Epithelial cell of prostate (primary cell): Measurements from ENCODE around the gene CALML6.

Experiments used
- DNase-seq: peaks from one replicate; pipeline ENCODE4 v3.0.0-alpha.2; 2011; ENCODE audit warnings: low read depth, low spot score
- H3K27ac ChIP-seq: fragments of 450-650 bp; 2 replicates; pipeline ENCODE4 v1.5.1; 2017; ENCODE audit warnings: mild to moderate bottlenecking

CALML6 gene

DNA sequence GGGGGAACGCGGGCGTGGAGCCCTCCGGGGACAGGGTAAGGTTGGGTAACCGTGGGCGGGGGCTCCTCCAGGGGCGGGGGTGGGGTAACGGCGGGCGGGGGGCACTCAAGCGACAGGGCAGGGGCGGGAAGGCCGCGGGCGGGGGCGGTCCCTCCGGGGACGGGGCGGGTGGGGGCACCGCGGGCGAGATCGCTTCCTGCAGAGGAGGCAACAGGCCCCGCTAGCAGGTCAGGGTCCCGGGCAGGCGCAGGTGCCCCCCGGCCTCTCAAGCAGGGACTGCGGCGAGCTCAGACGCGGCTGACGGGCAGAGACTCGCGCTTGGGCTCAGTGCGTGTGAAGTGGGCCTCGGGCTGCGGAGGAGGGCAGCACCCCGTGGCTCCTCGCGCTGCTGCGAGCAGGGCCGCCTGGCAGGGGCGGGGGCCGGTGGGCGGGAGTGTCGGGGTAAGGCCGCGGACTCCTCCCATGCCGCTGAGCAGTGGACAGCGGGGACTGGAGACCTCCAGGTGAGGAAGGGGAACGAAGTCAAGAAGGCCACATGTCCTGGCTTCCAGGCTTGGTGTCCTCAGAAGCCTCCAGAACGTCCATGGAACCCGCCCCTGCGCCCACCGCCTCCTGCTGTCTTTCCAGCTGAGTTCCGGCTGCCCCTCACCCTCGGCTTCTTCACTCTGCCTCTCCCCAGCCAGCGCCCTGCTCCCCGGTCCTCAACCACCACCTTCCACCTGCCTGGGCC lies 23.5 kb upstream of the CALML6 start:
- DNase-seq: no peak
- H3K27ac ChIP-seq: peak overlapping the region; percentile 85

DNA sequence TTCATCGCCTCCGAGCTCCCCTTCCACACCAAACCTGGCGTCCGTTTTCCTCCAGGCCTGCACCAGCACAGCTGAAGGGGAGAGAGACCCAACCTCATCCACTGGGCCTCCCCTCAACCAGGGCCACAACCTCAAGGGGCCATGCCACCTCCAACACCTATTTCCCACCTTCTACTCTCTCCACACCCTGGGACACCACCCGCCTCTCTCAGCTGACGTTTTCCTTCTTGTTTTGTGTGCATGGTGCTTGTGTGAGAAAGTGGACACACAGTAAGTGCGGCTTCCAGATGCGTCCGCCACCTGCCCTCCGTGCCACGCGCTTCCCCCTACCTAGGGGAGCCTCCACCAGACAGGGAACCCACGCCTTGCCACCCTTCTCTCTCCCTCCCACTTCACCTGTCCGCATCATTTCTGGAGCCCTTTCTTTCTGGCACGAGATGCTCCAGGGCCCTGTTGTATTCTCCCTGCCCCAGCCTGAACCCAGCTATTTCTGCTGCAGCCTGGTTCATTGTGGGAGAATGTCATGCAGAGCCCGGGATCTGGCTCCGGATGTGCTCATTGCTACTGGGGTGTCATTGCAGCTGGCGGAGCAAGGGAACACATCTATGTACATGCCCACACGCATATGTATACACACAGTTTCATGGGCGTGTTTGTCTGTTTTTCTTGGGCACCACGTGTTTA lies 22.8 kb upstream of the CALML6 start:
- H3K27ac ChIP-seq: peak overlapping the region; percentile 85
- DNase-seq: peak; percentile 24

DNA sequence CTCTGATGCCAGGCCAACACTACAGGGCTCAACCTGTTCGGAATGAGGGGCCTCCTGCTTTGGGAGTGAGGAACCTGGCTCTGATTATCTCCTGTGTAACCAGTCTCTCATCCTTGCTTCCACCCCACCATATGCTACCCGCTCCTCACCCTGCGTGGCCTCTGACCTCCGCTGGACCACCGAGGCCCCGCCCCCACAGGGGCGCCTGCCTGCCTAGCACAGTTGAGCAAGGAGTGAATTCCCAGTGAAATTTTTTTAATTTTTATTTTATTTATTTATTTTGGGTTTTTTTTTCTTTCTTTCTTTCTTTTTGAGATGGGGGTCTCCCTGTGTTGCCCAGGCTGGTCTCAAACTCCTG lies 22.3 kb upstream of the CALML6 start:
- peak overlapping the region; percentile 85 for H3K27ac ChIP-seq
- no peak for DNase-seq

DNA sequence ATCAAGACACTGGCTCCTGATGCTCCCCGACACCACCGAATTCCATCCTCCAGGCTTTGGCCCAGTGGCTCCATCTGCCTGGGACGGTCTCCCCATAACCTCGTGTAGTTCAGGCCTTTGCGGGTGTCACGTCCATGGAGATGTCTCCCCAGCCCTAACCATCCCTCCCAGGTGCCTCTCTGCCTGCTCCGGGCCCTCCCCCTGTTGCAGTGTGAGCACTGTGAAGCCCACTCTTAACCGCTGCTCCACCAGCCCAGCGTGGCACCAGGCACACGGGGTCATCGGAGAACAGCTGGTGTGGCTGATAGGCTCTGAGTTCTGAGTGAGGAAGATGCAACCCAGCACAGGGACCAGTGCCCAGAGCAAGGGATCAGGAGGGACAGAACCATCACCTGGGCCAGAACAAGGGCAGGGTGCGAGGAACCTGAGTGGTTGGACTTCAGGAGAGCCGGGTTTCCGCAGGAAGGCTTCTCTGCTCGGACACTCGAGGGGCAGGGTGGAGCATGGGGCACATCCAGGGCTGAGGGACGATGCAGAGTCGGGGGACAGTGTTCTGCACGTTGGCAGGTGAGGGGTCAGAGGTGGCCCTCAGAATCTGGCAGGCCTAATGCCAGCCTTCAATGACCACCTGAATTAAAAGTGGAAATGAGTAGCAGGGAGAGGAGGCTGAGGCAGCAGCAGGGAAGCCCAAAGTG lies 21.6 kb upstream of the CALML6 start:
- DNase-seq: no peak
- no peak overlapping the region for H3K27ac ChIP-seq

DNA sequence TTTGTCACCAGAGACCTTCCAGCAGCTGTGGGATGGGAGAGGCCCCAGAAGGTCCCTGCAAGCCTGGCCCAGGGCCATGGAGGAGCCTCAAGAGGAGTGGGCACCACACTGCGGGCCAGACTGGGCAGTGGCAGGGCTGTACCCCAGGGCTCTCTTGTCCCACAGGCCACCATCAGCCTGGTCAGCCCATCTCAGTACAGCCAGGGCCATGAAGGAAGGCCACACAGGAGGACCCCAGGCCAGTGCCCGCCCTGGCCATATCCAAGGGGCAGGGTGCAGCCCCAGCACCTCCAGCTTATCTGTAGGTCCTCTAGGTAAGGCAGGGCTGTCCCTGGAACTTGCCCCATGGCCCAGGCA lies 21.1 kb upstream of the CALML6 start:
- H3K27ac ChIP-seq: no peak overlapping the region
- no peak for DNase-seq

DNA sequence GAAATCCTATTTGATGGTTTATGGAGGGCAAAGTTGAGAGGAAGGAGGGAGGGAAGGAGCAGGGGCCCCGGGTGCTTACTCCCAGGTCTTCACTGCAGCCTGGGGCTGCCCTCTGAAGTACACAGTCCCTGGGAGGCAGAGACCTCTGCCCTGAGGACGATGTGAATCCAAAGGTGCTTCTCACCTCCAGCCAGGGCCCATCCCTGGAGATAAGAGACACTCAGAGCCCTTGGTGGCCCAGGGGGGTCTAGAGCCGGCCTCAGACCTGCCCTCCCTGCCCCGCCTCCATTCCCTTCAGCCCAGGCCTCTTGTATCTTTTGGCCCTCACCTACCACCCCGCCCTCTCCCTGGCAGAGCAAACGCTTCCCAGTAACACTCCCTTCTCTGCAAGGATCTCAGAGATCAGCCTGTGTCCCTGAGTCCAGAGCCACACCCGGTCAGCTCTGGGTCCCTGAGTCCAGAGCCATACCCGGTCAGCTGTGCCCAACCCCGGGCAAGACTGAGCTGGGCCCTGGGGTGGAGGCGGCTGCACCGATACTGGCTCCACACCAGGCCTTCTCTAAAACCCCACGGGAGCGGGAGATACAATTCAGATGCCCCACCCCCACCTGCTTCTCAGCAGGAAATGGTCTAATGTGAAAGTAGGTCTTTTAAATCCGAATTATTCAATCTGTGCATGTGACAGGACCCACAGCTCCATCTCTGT lies 20.6 kb upstream of the CALML6 start:
- no peak for DNase-seq
- no peak overlapping the region for H3K27ac ChIP-seq

DNA sequence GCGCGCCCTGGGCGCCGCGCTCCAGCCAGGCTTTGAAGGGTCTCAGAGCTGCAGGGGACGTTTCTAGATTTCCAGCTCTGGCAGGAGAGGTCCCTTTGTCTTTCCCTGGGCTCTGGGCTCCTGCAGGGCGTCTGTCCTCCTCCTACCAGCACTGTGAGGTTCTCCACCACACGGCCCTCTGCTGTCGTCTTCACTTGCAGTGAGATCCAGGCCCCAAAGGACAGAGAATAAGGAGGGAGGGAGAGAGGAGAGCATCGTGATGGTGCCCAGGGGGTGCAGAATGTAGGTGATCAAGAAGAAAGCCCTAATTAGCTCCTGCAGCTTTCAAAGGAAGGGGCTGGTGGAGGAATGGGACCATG lies 20.0 kb upstream of the CALML6 start:
- DNase-seq: no peak
- no peak overlapping the region for H3K27ac ChIP-seq

DNA sequence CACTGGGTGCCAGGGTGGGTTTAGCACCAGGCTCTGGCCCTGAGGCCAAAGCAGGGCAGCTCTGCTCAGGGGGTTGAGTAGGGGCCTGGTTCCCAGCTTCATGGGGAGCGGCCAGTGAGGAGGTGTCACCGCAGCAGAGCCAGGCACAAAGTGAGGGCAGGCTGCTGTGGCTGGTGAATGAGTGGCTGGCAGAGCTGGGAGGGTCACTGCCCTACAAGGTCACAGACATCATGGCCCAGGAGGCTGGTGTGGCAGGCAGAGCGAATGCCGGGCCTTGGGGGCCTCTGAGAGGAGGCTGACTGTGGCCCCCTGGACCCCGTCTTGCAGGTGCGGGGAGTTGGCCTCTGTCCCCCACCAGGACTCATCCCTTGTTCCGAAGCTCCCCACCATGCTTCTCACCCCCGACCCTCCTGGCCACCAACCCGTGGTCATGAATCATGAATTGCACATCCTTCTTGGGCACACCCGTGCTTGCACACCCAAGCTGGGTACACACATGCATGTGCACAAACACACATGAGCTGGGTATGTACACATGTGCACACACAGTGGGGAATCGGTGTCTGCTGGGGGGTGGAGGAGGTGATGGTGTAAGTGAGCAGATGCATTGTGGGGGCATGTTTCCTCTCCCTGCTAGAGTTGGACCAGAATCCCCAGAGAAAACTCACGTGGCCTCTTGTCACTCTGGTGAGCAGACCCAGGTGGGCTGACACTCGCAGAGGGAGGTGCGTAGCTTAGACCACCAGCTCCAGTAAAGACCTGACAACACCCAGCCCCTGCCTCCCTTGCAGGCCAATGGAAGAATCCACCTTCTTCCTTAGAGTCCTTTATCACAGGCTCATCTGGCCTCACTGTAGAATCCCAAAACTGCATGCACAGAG lies 19.4 kb upstream of the CALML6 start:
- H3K27ac ChIP-seq: no peak overlapping the region

DNA sequence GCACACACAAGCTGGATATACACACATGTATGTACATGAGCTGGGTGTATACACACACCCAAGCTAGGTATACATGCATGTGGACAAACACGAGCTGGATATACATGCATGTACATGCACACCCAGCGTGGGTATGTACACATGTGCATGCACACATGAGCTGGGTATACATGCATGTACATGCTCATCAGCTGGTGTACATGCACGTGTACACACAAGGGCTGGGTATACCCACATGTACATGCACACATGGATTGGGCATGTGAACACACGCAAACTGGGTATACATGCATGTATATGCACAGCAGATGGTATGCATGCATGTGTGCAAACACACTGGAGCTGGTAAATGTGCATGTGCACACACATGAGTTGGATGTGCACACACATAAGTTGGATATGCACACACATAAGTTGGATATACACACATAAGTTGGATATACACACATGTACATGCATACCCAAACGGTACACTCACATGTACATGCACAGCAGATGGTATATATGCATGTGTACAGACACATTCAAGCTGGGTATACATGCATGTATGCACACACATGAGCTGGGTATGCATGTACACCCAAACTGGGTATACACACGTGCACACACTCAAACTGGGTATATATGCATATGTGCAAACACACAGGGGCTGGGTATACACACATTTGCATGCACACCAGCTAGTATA lies 16.7 kb upstream of the CALML6 start:
- H3K27ac ChIP-seq: no peak overlapping the region
- no peak for DNase-seq

More for the DNA sequence above, 19.4 kb upstream of the CALML6 start:
- DNase-seq: no peak

DNA sequence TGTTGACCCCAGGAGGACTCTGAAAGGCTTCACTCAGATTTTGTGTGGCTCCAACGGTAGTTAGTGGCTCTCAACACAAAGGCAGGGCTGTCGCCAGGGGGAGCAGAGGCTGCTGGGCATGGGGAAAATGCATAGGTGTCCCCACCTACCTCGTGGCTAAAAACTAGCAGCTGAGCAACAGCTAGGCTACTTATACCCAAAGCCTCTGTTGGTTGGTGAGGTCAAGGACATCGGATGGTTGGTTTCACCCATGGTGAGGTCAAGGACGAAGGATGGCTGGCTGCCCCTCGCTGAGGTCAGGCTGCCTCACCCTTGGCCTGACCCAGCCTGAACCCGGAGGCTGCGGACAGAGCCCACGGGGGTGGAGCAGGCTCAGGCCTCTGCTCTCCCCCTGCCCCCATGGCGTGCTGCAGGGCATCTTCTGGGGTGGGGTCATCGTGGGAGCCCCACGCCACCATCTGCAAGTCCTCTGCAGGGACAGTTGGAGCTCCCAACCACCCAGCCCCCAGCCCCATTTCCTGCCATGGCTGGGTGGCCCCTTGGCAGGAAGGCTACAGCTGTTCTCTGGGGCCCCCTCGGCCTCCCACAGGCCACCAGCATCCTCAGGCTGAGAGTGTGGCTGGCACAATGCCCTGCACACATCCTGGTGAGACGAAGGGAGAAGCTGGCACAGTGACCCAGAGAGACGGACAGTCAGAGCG lies 15.6 kb upstream of the CALML6 start:
- DNase-seq: no peak
- no peak overlapping the region for H3K27ac ChIP-seq

DNA sequence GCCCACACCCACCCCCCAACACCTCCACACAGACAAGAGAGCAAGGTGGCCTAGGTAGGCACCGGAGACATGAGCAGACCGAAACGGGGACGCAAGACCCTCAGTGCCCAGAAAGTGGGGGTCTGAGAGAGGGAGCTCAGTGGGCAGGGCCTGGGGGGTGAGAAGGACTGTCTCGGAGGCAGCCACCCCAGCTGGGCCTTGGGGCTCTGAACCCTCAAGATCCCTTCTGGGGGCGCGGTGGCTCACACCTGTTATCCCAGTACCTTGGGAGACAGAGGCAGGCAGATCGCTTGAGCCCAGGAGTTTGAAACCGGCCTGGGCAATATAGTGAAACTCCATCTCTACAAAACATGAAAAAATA lies 15.1 kb upstream of the CALML6 start:
- DNase-seq: no peak
- H3K27ac ChIP-seq: no peak overlapping the region

DNA sequence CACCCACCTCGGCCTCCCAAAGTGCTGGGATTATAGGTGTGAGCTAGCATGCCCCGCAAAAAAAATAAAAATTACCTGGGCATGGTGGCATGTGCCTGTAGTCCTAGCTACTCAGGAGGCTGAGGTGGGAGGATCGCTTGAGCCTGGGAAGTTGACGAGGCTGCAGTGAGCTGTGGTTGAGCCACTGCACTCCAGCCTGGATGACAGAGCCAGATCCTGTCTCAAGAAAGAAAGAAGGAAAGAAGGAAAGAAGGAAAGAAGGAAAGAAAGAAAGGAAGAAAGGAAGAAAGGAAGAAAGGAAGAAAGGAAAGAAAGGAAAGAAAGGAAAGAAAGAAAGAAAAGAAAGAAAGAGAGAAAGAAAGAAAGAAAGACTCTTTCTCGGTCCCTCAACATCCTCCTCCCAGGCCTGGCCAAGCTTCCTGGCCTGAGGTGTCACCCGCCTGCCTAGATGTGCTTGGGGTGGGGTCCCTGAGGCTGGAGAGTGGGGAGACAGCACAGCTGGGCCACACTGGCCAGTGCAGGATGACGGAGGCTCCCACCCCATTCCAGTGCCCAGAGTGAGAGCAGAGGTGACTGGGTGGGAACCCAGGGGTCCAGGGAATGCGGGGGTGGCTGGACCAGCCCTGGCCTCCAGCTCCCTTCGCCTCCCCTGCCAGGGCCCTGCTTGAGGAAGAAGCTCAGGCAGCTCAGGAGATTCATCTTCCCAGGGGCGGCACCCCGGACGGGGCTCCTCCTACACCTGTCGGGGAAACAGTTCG lies 14.0 kb upstream of the CALML6 start:
- H3K27ac ChIP-seq: no peak overlapping the region
- no peak for DNase-seq

DNA sequence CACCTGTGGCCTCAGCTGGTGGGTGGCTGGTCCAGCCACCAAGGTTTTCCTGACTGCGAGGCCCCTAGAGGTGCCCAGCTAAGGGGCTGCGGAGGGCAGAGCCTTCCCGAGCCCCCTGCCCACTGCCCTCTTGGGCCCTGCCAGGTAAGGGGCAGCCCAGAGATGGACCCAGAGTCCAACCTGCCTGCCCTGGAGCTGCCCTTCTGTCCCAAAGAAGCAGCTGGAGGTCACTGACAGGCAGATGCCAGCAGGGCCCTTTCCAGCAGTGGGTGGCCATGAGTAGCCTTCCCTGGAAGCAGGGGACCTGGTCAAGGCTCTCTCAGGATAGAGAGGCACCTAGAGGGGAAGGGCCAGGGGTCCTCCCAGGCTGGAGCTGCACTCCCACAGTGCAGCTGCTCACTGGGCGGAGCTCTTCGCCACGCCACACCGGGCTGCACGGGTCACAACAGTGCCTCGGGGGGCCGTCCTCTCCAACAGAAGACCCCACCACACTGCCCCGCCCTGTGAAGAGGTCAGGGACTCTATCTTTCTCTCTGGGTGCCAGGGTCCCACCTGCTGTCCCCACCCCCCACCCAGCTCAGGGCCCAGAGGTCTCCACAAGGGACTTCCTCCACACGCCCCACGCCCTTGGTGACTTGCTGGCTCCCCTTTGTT lies 13.3 kb upstream of the CALML6 start:
- no peak for DNase-seq

DNA sequence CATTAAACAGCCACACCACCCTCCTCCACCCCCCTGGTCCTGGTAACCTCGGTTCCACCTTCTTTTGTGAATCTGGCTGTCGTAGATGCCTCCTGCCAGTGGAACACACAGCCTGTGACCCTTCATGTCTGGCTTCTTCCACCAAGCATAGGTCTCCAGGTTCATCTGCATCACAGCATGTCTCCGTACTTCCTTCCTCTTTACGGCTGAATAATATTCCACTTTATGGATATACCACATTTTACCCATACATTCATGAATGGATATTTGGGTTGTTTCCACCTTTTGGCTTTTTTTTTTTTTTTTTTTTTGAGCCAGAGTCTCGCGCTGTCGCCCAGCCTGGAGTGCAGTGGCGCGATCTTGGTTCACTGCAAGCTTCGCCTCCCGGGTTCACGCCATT lies 11.8 kb upstream of the CALML6 start:
- DNase-seq: no peak
- H3K27ac ChIP-seq: no peak overlapping the region

More for the DNA sequence above, 13.3 kb upstream of the CALML6 start:
- H3K27ac ChIP-seq: no peak overlapping the region

DNA sequence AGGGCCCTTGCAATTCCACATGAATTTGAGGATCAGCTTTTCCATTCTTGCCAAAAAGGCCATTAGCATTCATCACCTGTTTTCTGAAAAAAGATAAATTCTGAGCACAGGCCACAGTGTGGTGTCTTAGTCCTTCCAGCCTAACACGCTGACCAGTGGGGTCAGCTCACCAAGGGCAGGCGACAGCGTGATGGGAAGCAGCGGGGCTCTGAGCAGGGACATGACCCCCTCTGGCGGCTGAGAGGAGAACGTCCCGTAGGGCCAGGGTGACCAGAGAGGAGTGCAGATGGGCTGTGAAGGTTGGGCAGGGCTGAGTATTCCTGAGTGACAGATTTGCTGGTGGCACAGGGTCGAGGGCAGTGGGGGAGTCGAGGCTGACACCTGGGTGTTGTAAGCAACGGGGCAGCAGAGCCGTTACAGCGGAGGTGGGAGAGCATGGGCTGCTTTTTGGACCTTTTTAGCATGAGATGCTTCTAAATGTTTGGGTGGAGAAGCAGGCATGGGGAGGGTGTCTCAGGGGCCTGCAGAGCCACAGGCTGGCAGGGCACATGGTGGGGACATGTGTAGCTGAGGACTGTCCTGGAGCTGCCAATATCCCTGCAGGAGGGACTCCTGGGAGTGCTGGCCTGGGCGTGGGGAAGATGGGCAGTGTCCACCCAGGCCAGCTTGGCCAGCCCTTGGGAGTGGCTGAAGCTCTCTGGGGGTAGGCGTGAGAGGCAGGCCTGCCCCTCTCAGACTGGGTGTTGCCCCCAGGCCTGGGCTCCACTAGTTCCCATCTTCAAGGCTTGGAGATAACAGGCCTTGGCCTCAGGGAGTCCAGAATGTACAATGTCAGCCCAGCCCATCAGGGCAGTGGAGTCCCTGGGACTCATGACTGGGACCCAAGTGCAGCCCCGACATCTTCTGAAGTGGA lies 8.6 kb upstream of the CALML6 start:
- H3K27ac ChIP-seq: peak overlapping the region; percentile 84

DNA sequence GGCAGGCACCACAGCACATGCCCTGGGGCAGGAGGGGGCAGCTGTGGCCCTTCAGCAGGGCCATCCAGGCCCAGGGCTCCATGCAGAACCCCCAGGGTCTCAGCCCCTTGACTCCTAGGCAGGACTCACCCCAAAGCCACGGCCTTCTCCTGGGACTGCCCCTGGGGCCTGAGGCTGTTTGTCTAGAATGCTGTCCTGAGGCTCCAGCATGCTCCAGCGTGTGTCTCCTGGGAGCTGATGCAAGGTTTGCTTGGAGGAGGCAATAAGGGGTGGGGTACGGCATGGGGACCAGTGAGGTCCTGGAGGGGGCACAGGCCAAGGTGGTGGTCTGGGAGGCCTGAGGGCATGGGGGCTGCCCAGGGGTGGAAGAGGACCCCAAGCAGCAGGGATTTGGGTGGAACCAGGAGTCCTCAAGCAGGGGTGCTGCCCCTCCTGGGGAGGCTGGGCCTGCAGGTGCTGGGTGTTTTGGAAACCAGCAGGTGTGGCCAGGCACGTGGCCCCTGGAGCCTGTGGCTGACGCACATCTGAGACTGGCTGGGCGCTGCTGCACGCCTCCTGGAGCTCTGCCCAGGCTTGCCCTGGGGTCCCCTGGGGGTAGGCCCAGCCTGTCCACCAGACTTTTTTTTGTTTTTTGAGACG lies 7.8 kb upstream of the CALML6 start:
- peak overlapping the region; percentile 84 for H3K27ac ChIP-seq
- peak; percentile 26 for DNase-seq

More for the DNA sequence above, 8.6 kb upstream of the CALML6 start:
- no peak for DNase-seq
